Activated T-helper 1 cell treated with anti-CD3 and anti-CD28 coated beads, Interleukin-12 subunit alpha, Interleukin-12 subunit beta, Interleukin-2, Interleukin-4 antibody, amounts not matched to agents 30 ng/mL and 10 ng/mL and 1 ng/mL, durations not matched to agents 14 hours and 24 hours and 36 hours (primary cell): ENCODE measurements around the gene PGM1. TPM values are rescaled to one million over a fixed set of nuclear protein-coding genes. Genes with fewer than 3 reads are reported as not detected.

Experiments
- DNase-seq: peaks from one replicate; pipeline ENCODE4 v3.0.0; 2021; ENCODE audit warnings: low spot score
- H3K27ac Mint-ChIP-seq: one replicate; pipeline ENCODE4 v1.8.0; 2021; ENCODE audit warnings: mild to moderate bottlenecking, mixed read lengths
- H3K27me3 Mint-ChIP-seq: one replicate; pipeline ENCODE4 v1.8.0; 2022; ENCODE audit warnings: mild to moderate bottlenecking, moderate library complexity, mixed read lengths; ENCODE audit not compliant: insufficient read depth
- H3K36me3 Mint-ChIP-seq: one replicate; pipeline ENCODE4 v1.8.0; 2021; ENCODE audit warnings: low read depth, mixed read lengths
- H3K4me1 Mint-ChIP-seq: one replicate; pipeline ENCODE4 v1.8.0; 2021; ENCODE audit warnings: low read depth, mixed read lengths
- H3K4me3 Mint-ChIP-seq: one replicate; pipeline ENCODE4 v1.8.0; 2021; ENCODE audit warnings: mild to moderate bottlenecking, moderate library complexity, mixed read lengths
- H3K9me3 Mint-ChIP-seq: one replicate; pipeline ENCODE4 v1.8.0; 2021; ENCODE audit warnings: mixed read lengths
- intact Hi-C: fragments of 100-400 bp; cut with micrococcal nuclease; formaldehyde crosslinking; loops from one replicate; pipeline ENCODE4 v1.15.1; 2024
- total RNA-seq: library from RNA; stranded (reverse); gene quantifications from 2 replicates; pipeline ENCODE4 v1.2.3, GENCODE V29; 2022

The PGM1 gene
- total RNA-seq, 1 donor from 2014 or later, result 39.8 TPM

DNA sequence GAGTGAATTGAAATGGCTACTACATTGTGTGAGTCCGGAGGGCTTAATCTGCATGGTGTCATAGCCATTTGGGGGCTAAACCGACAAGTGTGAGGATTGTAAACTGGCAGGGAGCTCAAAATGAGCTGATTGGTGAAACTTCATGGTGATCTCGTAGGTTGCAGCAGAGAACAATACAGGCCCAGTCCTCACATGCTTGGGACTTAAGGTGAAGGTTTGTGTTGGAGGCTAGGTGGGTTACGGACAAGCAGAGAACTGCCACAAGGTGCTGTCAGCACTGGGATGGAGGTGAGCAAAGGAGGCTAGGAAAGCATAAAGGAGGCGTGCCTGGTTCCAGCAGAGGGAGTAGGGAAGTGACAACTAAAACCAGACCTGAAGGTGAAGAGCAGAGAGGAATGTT lies 9.4 kb downstream of the PGM1 start:
- no peak overlapping the region for H3K4me3 Mint-ChIP-seq
- no peaks in the 10 kb centered on the region for H3K27me3 Mint-ChIP-seq

DNA sequence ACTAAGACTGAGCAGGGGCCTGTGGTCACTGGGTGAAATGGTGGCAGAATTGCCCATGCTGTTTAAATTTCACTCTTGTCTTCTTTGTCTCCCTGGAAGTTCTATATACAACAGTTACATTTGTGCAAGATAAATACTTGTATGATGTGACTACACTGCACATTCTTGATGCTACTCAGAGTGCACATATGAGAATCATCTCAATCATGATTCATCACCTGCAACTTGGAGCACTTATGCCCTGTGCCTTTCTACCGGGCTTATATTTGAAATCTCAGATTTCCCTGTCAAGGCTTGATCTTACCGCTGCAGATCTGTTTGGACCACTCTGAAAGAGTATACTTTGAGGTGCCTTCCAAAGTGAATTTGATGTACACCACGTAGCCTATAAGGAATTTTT lies 10.6 kb downstream of the PGM1 start:
- Mint-ChIP-seq H3K9me3 (no peaks in the 10 kb centered on the region), H3K4me3 (no peak overlapping the region), H3K27me3 (no peaks in the 10 kb centered on the region), H3K36me3 (peaks cover 15% of the 10 kb centered on the region), H3K27ac (no peak overlapping the region), H3K4me1 (peaks cover 6% of the 10 kb centered on the region)
- intact Hi-C loops, result no loop called here
- DNase-seq, result no peak

More for the DNA sequence above, 9.4 kb downstream of the PGM1 start:
- intact Hi-C loops, result no loop called here
- no peaks in the 10 kb centered on the region for H3K9me3 Mint-ChIP-seq
- H3K27ac Mint-ChIP-seq, result no peak overlapping the region
- H3K36me3 Mint-ChIP-seq, result peaks cover 15% of the 10 kb centered on the region
- DNase-seq, result no peak
- peaks cover 6% of the 10 kb centered on the region for H3K4me1 Mint-ChIP-seq

- intact Hi-C loops, result no loop called here
- H3K9me3 Mint-ChIP-seq, result no peaks in the 10 kb centered on the region
- no peak overlapping the region for H3K27ac Mint-ChIP-seq
- peaks cover 10% of the 10 kb centered on the region for H3K4me1 Mint-ChIP-seq
- no peak for DNase-seq
- H3K36me3 Mint-ChIP-seq, result peaks cover 7% of the 10 kb centered on the region
- H3K4me3 Mint-ChIP-seq, result no peak overlapping the region
- no peaks in the 10 kb centered on the region for H3K27me3 Mint-ChIP-seq
Observed at GRCh38 chr1:63607322-63607721, 14.1 kb downstream of the PGM1 start.

GRCh38 chr1:63611231-63611630 lies 18.0 kb downstream of the PGM1 start:
- H3K27me3 Mint-ChIP-seq, result no peaks in the 10 kb centered on the region
- peaks cover 4% of the 10 kb centered on the region for H3K36me3 Mint-ChIP-seq
- no peaks in the 10 kb centered on the region for H3K9me3 Mint-ChIP-seq
- no peak overlapping the region for H3K27ac Mint-ChIP-seq
- no peak overlapping the region for H3K4me3 Mint-ChIP-seq
- peaks cover 5% of the 10 kb centered on the region for H3K4me1 Mint-ChIP-seq
- intact Hi-C loops, result no loop called here
- DNase-seq, result no peak

DNA sequence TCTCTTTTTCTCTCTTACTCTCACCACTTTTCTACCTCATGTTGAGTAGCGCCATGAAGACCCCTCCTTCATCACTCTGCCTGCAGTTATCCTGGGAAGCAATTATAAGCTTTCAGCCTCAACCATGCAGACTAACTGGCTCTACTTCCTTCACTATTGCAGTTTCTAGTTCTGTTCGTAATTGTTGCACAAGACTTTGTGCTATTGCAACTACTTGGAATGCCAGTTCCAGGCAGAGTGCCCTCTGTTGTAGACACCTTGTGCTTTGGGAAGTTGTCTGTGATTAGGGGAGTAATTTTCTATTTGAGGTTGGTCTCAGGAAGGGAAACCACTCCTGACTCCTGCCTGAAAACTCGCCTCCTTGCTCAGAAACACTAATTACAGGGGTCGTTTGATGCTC lies 19.4 kb downstream of the PGM1 start:
- no peaks in the 10 kb centered on the region for H3K27me3 Mint-ChIP-seq
- no peak for DNase-seq
- H3K4me3 Mint-ChIP-seq, result no peak overlapping the region
- peaks cover 2% of the 10 kb centered on the region for H3K36me3 Mint-ChIP-seq
- intact Hi-C loops, result no loop called here
- no peaks in the 10 kb centered on the region for H3K9me3 Mint-ChIP-seq
- no peak overlapping the region for H3K27ac Mint-ChIP-seq
- H3K4me1 Mint-ChIP-seq, result peaks cover 5% of the 10 kb centered on the region

DNA sequence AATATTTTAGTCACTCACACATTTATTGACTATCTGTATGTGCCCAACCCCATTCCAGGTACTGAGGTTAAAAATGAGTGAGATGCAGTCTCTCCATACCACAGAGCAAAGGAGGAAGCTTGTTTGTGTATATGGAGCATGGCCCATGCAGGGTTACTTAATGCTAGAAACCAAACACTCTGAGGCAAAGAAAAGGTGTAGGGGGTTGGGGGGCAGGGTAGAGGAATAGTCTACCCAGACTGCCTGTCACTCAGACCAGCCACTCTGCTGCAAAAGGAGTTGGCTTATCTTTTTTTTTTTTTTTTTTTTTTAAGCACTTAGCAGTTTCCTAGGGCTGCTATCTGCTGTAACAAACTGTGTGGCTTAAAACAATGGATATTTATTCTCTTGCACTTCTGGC lies 19.8 kb downstream of the PGM1 start:
- no peak for DNase-seq
- no peak overlapping the region for H3K27ac Mint-ChIP-seq
- peaks cover 5% of the 10 kb centered on the region for H3K4me1 Mint-ChIP-seq
- no peaks in the 10 kb centered on the region for H3K27me3 Mint-ChIP-seq
- H3K9me3 Mint-ChIP-seq, result no peaks in the 10 kb centered on the region
- H3K4me3 Mint-ChIP-seq, result no peak overlapping the region
- peaks cover 2% of the 10 kb centered on the region for H3K36me3 Mint-ChIP-seq
- intact Hi-C loops, result no loop called here

DNA sequence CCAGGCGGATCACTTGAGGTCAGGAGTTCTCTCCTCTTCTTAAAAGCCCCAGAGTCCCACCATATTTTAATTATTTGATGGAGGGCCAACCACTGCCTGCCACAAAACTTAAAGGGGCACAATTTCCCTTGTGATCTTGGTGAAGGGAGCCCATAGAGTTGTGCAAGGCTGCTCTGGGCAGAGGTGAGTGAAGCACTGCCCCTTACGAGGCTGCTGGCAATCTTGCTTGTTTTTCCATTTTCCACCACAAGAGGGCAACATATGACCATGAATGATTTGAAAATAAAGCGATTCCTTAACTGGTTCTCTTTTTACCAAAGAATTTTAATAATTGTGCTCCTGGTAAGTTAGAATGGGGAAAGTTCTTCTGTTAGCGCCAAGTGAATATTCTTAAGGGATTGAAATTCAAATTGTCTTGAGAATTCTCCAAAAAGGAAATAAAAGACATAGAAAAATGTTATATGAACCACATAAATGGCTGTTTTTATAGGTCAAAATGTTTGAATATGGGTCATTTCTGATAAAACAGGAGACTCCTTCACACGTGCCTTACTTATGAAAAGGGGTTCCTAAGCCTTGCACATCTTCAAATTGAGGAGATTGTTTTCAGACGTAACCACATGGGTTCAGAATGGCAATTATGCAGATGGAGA lies 22.7 kb downstream of the PGM1 start:
- Mint-ChIP-seq H3K27ac (no peak overlapping the region), H3K4me3 (no peak overlapping the region), H3K4me1 (peaks cover 3% of the 10 kb centered on the region), H3K36me3 (peaks cover 2% of the 10 kb centered on the region), H3K9me3 (no peaks in the 10 kb centered on the region), H3K27me3 (no peaks in the 10 kb centered on the region)
- intact Hi-C loops, result loop anchor here (1.0 to 5.0 kb wide), 5 partner anchors 76 to 630 kb away; partner anchors contain the start of gene ROR1
- DNase-seq, result peak; percentile 53

DNA sequence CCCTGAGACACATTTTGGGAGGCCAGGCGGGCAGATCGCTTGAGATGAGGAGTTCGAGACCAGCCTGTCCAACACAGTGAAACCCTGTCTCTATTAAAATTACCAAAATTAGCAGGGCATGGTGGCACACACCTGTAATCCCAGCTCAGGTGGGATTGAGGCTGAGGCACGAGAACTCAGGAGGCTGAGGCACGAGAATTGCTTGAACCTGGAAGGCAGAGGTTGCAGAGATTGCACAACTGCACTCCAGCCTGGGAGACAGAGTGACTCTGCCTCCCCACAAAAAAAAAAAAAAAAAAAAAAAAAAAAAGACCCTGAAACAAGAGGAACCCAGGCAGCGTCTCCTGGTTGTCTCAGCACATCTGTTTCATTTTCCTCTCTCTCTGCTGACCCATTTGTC lies 24.2 kb downstream of the PGM1 start:
- no peaks in the 10 kb centered on the region for H3K27me3 Mint-ChIP-seq
- H3K36me3 Mint-ChIP-seq, result peaks cover 1% of the 10 kb centered on the region
- intact Hi-C loops, result loop anchor here (5.0 kb wide), 1 partner anchor 155 kb away; the partner anchor contains the start of gene ROR1
- H3K4me3 Mint-ChIP-seq, result no peak overlapping the region
- no peak for DNase-seq
- no peaks in the 10 kb centered on the region for H3K9me3 Mint-ChIP-seq
- H3K27ac Mint-ChIP-seq, result no peak overlapping the region
- no peaks in the 10 kb centered on the region for H3K4me1 Mint-ChIP-seq

GRCh38 chr1:63618011-63618410 lies 24.8 kb downstream of the PGM1 start:
- H3K4me3 Mint-ChIP-seq, result no peak overlapping the region
- no peaks in the 10 kb centered on the region for H3K27me3 Mint-ChIP-seq
- H3K4me1 Mint-ChIP-seq, result no peaks in the 10 kb centered on the region
- no peak for DNase-seq
- H3K36me3 Mint-ChIP-seq, result no peaks in the 10 kb centered on the region
- intact Hi-C loops, result loop anchor here (5.0 kb wide), 1 partner anchor 154 kb away; the partner anchor contains the start of gene ROR1
- no peaks in the 10 kb centered on the region for H3K9me3 Mint-ChIP-seq
- no peak overlapping the region for H3K27ac Mint-ChIP-seq

- no peak overlapping the region for H3K27ac Mint-ChIP-seq
- H3K27me3 Mint-ChIP-seq, result no peaks in the 10 kb centered on the region
- H3K4me3 Mint-ChIP-seq, result no peak overlapping the region
- no peaks in the 10 kb centered on the region for H3K36me3 Mint-ChIP-seq
- no peak for DNase-seq
- H3K9me3 Mint-ChIP-seq, result no peaks in the 10 kb centered on the region
- H3K4me1 Mint-ChIP-seq, result no peaks in the 10 kb centered on the region
- intact Hi-C loops, result loop anchor here (5.0 kb wide), 1 partner anchor 153 kb away; the partner anchor contains the start of gene ROR1
Observed at GRCh38 chr1:63619558-63619957, 26.3 kb downstream of the PGM1 start.

GRCh38 chr1:63620671-63621070 lies 27.5 kb downstream of the PGM1 start:
- H3K9me3 Mint-ChIP-seq, result no peaks in the 10 kb centered on the region
- intact Hi-C loops, result no loop called here
- H3K4me3 Mint-ChIP-seq, result no peak overlapping the region
- H3K4me1 Mint-ChIP-seq, result peaks cover 3% of the 10 kb centered on the region
- DNase-seq, result no peak
- H3K27me3 Mint-ChIP-seq, result no peaks in the 10 kb centered on the region
- H3K36me3 Mint-ChIP-seq, result no peaks in the 10 kb centered on the region
- no peak overlapping the region for H3K27ac Mint-ChIP-seq

DNA sequence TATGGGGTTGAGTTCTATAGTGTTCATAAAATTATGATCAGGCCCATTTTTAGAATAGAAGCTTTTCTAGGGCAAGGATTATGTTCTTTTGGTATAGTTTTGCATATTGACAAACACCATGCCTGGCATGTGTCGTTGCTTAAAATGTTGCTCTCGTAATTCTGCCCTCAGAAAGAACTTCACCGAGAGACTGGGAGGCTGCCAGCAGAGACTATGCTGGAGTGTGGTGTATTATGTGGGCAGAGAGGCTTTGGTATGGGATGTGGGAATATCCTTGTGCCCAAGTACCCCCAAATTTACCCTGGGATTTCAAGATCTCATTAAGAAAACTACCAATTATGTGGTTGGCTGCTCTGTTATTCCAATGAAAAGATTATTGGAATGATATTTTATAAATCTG lies 27.9 kb downstream of the PGM1 start:
- H3K27me3 Mint-ChIP-seq, result no peaks in the 10 kb centered on the region
- no peak overlapping the region for H3K4me3 Mint-ChIP-seq
- DNase-seq, result no peak
- H3K27ac Mint-ChIP-seq, result no peak overlapping the region
- intact Hi-C loops, result no loop called here
- no peaks in the 10 kb centered on the region for H3K9me3 Mint-ChIP-seq
- no peaks in the 10 kb centered on the region for H3K36me3 Mint-ChIP-seq
- peaks cover 7% of the 10 kb centered on the region for H3K4me1 Mint-ChIP-seq

DNA sequence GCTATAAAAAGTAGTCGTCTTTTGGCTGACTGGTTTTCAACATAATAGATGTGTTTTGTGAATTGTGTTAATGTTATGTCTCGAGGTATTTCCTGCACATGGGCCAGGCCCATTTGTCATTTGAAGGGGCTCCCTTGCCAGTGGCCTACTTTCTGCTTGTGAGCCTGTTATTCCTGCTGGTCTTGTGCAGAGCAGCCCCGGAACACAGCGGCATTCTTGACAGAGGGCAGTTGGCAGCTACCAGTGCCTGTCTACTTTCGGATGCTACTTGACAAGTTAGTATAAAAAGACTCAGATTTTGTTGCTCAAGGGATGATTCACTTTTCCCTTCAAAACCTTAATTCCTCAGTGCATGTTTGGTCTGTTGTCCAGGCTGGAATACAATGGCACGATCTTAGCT lies 28.5 kb downstream of the PGM1 start:
- Mint-ChIP-seq H3K4me1 (peaks cover 8% of the 10 kb centered on the region), H3K27ac (no peak overlapping the region), H3K9me3 (no peaks in the 10 kb centered on the region), H3K36me3 (no peaks in the 10 kb centered on the region), H3K27me3 (no peaks in the 10 kb centered on the region), H3K4me3 (no peak overlapping the region)
- DNase-seq, result no peak
- intact Hi-C loops, result no loop called here
